ENCODE measurements around the gene TPD52L2.

Gene TPD52L2

DNA sequence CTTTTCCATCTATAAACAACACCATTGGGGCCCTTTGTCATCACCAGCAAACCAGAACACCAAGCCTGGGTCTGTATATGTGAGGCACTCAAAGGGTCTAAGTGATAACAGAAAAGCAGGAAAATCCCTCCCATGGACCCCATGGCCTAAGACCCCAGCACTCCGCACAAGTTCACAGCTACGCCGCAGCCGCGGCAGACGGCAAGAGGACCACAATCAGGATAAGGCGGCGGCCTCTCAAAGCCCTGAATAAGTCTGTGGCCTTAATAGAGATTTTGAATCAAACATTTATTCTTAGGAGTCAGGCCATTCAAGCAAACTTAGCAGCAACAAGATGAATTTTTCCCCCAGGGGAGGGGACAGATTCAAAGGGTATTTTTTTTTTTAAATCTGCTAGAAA lies 36.9 kb upstream of the TPD52L2 start:
- no peak for ATAC-seq
- no peak for TF ChIP-seq ZFP3 (CRISPR knock-in tag; IDR thresholded peaks at IDR 0.05)
- TF ChIP-seq ZFP30 (CRISPR knock-in tag; IDR thresholded peaks at IDR 0.05): no peak
- no peak for TF ChIP-seq PPARA (CRISPR knock-in tag; IDR thresholded peaks at IDR 0.05; ENCODE audit: borderline replicate concordance)
- TF ChIP-seq ZNF8 (CRISPR knock-in tag; IDR thresholded peaks at IDR 0.05): no peak
- no peak for TF ChIP-seq ARNTL (CRISPR knock-in tag; IDR thresholded peaks at IDR 0.05; ENCODE audit: borderline replicate concordance, low read depth)

DNA sequence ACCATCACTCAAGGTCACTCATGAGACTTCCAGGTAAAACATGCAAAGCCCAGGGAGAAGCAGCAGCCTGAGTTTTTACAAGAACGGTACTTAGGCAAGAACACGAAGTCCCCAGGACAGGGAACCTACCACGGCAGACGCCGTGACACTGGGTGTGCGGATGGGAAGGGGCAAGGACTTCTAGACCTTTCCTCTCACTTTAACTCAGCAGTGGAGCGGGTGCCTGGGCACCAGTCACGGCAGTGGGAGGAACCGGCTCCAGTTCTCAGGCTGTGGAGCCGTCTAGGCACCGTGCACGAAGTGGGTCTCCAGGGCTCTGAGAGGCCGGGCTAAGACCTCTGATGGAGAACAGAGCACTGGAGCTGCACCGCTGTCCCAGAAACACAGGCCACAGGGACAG lies 36.5 kb upstream of the TPD52L2 start:
- no peak for ATAC-seq
- TF ChIP-seq SNAI2 (CRISPR knock-in tag; IDR thresholded peaks at IDR 0.05) (no peak), TOX (CRISPR knock-in tag; IDR thresholded peaks at IDR 0.05; ENCODE audit: borderline replicate concordance) (no peak), ARNTL (CRISPR knock-in tag; IDR thresholded peaks at IDR 0.05; ENCODE audit: borderline replicate concordance, low read depth) (no peak), PPARA (CRISPR knock-in tag; IDR thresholded peaks at IDR 0.05; ENCODE audit: borderline replicate concordance) (no peak), ESRRG (CRISPR knock-in tag; IDR thresholded peaks at IDR 0.05) (no peak)
- TF ChIP-seq, protein P1, sequence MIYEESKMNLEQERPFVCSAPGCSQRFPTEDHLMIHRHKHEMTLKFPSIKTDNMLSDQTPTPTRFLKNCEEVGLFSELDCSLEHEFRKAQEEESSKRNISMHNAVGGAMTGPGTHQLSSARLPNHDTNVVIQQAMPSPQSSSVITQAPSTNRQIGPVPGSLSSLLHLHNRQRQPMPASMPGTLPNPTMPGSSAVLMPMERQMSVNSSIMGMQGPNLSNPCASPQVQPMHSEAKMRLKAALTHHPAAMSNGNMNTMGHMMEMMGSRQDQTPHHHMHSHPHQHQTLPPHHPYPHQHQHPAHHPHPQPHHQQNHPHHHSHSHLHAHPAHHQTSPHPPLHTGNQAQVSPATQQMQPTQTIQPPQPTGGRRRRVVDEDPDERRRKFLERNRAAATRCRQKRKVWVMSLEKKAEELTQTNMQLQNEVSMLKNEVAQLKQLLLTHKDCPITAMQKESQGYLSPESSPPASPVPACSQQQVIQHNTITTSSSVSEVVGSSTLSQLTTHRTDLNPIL (CRISPR knock-in tag; IDR thresholded peaks at IDR 0.05; ENCODE audit: low read depth): no peak

DNA sequence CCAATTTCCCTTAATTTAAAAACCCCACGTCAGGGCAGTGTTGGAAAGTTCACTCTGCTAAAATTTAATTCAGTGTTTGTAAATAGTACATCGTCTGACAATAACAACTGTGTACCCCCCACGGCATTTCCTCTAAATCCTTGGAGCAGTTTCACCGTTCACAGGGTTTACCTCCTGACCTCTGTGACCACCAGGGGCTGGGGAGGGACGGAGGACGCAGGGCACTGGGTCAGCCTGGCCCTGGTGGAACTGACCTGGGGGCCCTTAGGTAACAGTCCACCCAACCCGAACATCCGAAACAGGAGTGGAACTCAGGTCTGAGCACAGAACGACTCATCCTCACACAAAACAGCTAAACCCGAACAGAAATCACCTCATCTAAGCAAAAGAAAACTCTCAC lies 36.1 kb upstream of the TPD52L2 start:
- ATAC-seq: no peak
- TF ChIP-seq ZNF8 (CRISPR knock-in tag; IDR thresholded peaks at IDR 0.05): no peak
- TF ChIP-seq SNAI2 (CRISPR knock-in tag; IDR thresholded peaks at IDR 0.05): no peak
- TF ChIP-seq, protein P2, sequence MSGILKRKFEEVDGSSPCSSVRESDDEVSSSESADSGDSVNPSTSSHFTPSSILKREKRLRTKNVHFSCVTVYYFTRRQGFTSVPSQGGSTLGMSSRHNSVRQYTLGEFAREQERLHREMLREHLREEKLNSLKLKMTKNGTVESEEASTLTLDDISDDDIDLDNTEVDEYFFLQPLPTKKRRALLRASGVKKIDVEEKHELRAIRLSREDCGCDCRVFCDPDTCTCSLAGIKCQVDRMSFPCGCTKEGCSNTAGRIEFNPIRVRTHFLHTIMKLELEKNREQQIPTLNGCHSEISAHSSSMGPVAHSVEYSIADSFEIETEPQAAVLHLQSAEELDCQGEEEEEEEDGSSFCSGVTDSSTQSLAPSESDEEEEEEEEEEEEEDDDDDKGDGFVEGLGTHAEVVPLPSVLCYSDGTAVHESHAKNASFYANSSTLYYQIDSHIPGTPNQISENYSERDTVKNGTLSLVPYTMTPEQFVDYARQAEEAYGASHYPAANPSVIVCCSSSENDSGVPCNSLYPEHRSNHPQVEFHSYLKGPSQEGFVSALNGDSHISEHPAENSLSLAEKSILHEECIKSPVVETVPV (CRISPR knock-in tag; IDR thresholded peaks at IDR 0.05): no peak
- no peak for TF ChIP-seq ISL1 (CRISPR knock-in tag; IDR thresholded peaks at IDR 0.05)
- no peak for TF ChIP-seq RARB (CRISPR knock-in tag; IDR thresholded peaks at IDR 0.05)
- no peak for TF ChIP-seq TOX (CRISPR knock-in tag; IDR thresholded peaks at IDR 0.05; ENCODE audit: borderline replicate concordance)

DNA sequence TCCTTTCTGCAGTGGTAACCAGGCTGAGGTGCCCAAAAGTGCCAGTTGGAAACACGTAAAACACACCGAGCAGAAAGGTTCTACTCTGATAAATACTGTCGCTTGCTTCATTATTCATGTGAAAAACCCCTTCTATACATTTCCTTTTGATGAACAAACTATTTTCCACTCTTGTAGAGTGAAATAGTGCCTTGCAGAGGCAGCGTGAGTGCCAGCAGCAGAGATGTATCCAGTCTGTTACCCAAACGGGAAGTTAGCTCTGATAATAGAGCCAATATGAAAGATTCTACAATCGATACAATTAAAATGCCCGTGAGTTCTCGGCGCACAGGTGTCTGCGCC lies 35.5 kb upstream of the TPD52L2 start:
- ATAC-seq: no peak

DNA sequence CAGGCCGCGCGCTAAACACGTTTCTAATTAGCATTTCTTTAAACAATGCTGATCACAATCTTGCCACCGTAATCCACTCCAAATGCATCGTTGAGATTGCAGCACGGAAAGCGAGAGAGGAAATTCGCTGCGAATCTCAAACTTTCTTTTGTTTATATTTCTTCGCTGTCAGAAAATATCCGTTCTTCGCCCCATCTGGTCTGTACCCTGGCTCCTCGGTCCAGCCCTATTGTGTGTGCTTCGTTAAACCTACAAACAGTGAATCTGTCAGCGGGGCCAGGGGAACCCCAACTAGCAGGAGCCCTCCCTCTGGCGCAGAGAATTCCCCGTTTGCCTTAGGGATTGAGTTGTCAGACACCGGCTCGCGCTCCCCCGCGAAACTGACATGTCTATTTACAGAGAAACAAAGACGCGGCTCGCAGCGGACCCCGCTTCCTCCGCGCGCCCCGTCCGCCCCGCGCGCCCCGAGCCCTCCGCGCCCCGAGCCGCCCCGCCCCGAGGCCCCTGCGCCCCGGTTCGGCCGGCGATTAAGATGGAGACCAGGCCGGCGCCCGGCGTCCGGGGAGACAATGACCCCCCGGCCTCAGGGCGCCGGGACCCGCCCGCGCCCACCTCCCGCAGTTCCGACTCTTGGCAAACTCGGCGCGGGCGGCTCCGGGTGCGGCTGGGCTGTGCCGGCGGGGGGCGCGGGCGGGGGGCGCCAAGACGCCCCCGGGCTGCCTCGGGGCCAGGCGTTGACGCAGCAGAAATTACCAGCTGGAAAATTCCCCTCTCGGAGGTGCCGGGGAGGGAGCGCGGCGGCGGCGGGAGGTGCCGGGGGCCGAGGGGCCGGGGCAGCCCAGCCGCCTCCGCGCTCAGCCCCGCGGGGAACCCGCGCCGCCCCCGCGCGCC lies 34.9 kb upstream of the TPD52L2 start:
- no peak for ATAC-seq
- TF ChIP-seq BACH2 (CRISPR knock-in tag; IDR thresholded peaks at IDR 0.05; ENCODE audit: borderline replicate concordance) (no peak), CSDC2 (CRISPR knock-in tag; IDR thresholded peaks at IDR 0.05) (no peak), RARB (CRISPR knock-in tag; IDR thresholded peaks at IDR 0.05) (no peak), ZC3H10 (CRISPR knock-in tag; IDR thresholded peaks at IDR 0.05) (no peak), GLIS3 (CRISPR knock-in tag; IDR thresholded peaks at IDR 0.05) (no peak), OSR1 (CRISPR knock-in tag; IDR thresholded peaks at IDR 0.05) (no peak), ZNF565 (CRISPR knock-in tag; conservative IDR thresholded peaks at IDR 0.05; ENCODE audit: low read depth) (no peak)
- TF ChIP-seq, protein P2 (CRISPR knock-in tag; IDR thresholded peaks at IDR 0.05): no peak
- TF ChIP-seq, protein P1 (CRISPR knock-in tag; IDR thresholded peaks at IDR 0.05; ENCODE audit: low read depth): no peak

More for the DNA sequence above, 35.5 kb upstream of the TPD52L2 start:
- TF ChIP-seq GLIS3 (CRISPR knock-in tag; IDR thresholded peaks at IDR 0.05) (no peak), CSDC2 (CRISPR knock-in tag; IDR thresholded peaks at IDR 0.05) (no peak), TCF4 (CRISPR knock-in tag; IDR thresholded peaks at IDR 0.05; ENCODE audit: borderline replicate concordance) (no peak), ZFP30 (CRISPR knock-in tag; IDR thresholded peaks at IDR 0.05) (no peak)
- TF ChIP-seq, protein P3, sequence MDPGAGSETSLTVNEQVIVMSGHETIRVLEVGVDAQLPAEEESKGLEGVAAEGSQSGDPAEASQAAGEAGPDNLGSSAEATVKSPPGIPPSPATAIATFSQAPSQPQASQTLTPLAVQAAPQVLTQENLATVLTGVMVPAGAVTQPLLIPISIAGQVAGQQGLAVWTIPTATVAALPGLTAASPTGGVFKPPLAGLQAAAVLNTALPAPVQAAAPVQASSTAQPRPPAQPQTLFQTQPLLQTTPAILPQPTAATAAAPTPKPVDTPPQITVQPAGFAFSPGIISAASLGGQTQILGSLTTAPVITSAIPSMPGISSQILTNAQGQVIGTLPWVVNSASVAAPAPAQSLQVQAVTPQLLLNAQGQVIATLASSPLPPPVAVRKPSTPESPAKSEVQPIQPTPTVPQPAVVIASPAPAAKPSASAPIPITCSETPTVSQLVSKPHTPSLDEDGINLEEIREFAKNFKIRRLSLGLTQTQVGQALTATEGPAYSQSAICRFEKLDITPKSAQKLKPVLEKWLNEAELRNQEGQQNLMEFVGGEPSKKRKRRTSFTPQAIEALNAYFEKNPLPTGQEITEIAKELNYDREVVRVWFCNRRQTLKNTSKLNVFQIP (CRISPR knock-in tag; IDR thresholded peaks at IDR 0.05; ENCODE audit: borderline replicate concordance, low read depth): no peak
- TF ChIP-seq, protein P4, sequence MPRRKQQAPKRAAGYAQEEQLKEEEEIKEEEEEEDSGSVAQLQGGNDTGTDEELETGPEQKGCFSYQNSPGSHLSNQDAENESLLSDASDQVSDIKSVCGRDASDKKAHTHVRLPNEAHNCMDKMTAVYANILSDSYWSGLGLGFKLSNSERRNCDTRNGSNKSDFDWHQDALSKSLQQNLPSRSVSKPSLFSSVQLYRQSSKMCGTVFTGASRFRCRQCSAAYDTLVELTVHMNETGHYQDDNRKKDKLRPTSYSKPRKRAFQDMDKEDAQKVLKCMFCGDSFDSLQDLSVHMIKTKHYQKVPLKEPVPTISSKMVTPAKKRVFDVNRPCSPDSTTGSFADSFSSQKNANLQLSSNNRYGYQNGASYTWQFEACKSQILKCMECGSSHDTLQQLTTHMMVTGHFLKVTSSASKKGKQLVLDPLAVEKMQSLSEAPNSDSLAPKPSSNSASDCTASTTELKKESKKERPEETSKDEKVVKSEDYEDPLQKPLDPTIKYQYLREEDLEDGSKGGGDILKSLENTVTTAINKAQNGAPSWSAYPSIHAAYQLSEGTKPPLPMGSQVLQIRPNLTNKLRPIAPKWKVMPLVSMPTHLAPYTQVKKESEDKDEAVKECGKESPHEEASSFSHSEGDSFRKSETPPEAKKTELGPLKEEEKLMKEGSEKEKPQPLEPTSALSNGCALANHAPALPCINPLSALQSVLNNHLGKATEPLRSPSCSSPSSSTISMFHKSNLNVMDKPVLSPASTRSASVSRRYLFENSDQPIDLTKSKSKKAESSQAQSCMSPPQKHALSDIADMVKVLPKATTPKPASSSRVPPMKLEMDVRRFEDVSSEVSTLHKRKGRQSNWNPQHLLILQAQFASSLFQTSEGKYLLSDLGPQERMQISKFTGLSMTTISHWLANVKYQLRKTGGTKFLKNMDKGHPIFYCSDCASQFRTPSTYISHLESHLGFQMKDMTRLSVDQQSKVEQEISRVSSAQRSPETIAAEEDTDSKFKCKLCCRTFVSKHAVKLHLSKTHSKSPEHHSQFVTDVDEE (CRISPR knock-in tag; IDR thresholded peaks at IDR 0.05): no peak

Measured in SK-N-SH treated with all-trans-retinoic acid at 6 μM for 48 hours (cell line).